Right cardiac atrium (tissue), 5 donors: ENCODE results near the gene RAP1A. TPM values are rescaled to one million over a fixed set of nuclear protein-coding genes. Genes with fewer than 3 reads are reported as not detected.
A peak's percentile ranks its signal among the peaks of the same experiment; 100 is the strongest.
"Not testable (repeated sequence)": the region's sequence is repeated elsewhere in the genome, so short reads cannot be mapped to it uniquely, and the experiment has no call there.

Source experiments
- ATAC-seq, 2 donors: fragments of 200-7000 bp; cut with Tn5 transposase; one replicate each; pipeline versions ENCODE4 v1.8.0 to v1.9.1; 2020; ENCODE audit warnings: moderate library complexity in 2 of 2, mild to moderate bottlenecking in 1 of 2
- DNase-seq, 3 donors: peaks; one replicate each; pipeline ENCODE4 v3.0.0-alpha.2; 2020
- H3K27ac ChIP-seq: one replicate; pipeline ENCODE4 v1.5.1; 2013; ENCODE audit warnings: mild to moderate bottlenecking, low read length, control low read depth, moderate library complexity
- H3K27me3 ChIP-seq: one replicate; pipeline ENCODE4 v1.6.1; 2013; ENCODE audit not compliant: control insufficient read depth, insufficient read depth
- H3K4me1 ChIP-seq: one replicate; pipeline ENCODE4 v1.6.1; 2013; ENCODE audit warnings: low read length; ENCODE audit not compliant: control insufficient read depth, insufficient read depth
- H3K4me3 ChIP-seq: one replicate; pipeline ENCODE4 v1.5.1; 2013; ENCODE audit warnings: low read length, control low read depth
- H3K9me3 ChIP-seq: one replicate; pipeline ENCODE4 v1.6.1; 2013; ENCODE audit warnings: low read length; ENCODE audit not compliant: control insufficient read depth
- WGBS: extraction: QIAGEN DNeasy Blood & Tissue Kit; methylation state at CpG from one replicate; pipeline ENCODE4 v1.1.7; 2013; 5-methylcytosine and 5-hydroxymethylcytosine counted together
- intact Hi-C, 4 donors: fragments of 100-400 bp; cut with DNase I; formaldehyde crosslinking; loops; one replicate each; pipeline versions ENCODE4 v1.11.0 to v1.14.0; 2022 to 2023
- polyA plus RNA-seq: library from polyadenylated mRNA; stranded (reverse); fragments of 200-250 nt; gene quantifications from one replicate; pipeline ENCODE4 v1.2.3, GENCODE V29; 2013
- total RNA-seq, 4 donors: library from RNA; stranded (reverse); fragmentation: NEBNext Ultra II Directional; extraction: Animal tissue kit (Norgen Biotek cat#: 25700); gene quantifications; one replicate each; pipeline ENCODE4 v1.2.1, GENCODE V29; 2021
- donor health status: healthy with polysubstance abuse.
- donor health status: DM: no; HTN: yes; CAD: no.
- donor health status: DM: no; HTN: no; CAD: no.
- donor health status: DM: no; HTN: yes; CAD: no; lungs with severe emphysema.
- donor health status: DM: yes; HTN: yes; CAD: no.

Gene RAP1A
- total and polyA plus RNA-seq, 5 donors: 104 to 128 (median 110) TPM

DNA sequence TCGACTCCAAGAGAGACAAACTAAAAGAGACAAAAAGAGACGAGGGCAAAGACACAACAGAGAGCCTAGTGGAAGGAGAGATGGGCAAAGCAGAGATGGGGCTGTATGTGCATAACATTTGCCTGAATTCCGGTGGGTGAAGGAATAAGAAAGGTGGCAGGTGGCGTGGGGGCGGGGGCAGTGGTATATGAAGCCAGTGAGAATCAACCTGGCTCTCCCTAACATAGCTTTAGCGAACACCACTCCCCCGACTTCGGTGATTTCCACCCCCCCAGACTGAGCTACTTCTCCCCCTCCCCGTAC is 118.5 kb downstream of the RAP1A start:
- ATAC-seq (no peak), DNase-seq (no peak)
- intact Hi-C loops: no loop called here
- 19% methylated on average over 9 of the region's 9 CpGs for WGBS
- H3K27ac ChIP-seq: peak overlapping the region; percentile 93
- no peaks in the 10 kb centered on the region for H3K9me3 ChIP-seq
- H3K4me3 ChIP-seq: peak overlapping the region; percentile 66
- no peaks in the 10 kb centered on the region for H3K27me3 ChIP-seq
- peaks cover 23% of the 10 kb centered on the region for H3K4me1 ChIP-seq

DNA sequence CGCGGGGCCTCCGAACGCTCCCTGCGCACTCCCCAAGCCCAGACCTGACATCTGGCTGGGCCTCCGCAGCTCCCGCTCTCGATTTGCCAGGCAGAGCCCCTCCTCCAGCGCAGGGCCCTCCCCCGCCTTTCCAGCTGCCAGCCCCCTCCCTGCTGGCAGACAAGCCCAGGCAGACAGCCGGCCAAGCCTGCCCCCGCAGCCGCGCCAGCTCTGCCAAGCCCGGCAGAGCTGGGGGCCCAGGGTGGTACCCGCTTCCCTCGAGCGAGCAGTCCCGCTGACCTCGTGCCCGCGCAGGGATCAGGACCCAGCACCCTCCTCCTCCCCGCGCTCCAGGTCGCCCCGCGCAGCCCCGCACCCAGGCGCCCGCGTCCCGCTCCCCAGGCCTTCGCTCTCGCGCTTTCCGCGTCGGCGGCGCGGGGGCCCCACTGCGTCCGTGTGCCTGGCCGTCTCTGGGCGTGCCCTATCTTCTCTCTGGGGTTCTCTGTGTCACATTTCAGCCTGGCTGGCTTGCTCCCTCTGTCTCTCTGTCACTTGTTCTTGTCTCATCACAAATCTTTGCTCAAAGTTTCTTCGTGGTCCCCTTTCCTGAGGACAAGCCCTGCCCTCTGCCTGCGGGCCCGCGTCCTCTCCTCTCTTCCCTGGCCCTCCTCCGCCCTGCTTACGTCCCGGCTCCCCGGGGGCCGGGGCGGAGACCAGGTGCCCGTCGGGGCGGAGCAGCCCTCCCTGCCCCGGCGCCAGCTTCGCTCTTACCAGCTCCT is 119.0 kb downstream of the RAP1A start:
- ATAC-seq: peak; percentile 58 to 66
- peak; percentile 82 to 94 (median 90) for DNase-seq
- Histone ChIP-seq H3K9me3 (no peaks in the 10 kb centered on the region), H3K4me3 (peak overlapping the region; percentile 66), H3K27ac (peak overlapping the region; percentile 93), H3K4me1 (peaks cover 21% of the 10 kb centered on the region), H3K27me3 (no peaks in the 10 kb centered on the region)
- intact Hi-C loops: no loop called here
- WGBS: under 1% methylated on average over 61 of the region's 61 CpGs

- WGBS: under 1% methylated on average over 59 of the region's 59 CpGs
- intact Hi-C loops: no loop called here
- peak; percentile 92 to 96 (median 94) for DNase-seq
- Histone ChIP-seq H3K27ac (peak within 1 kb of the TSS; percentile 93), H3K9me3 (no peaks in the 10 kb centered on the region), H3K4me1 (peaks cover 14% of the 10 kb centered on the region), H3K4me3 (peak within 1 kb of the TSS; percentile 66), H3K27me3 (no peaks in the 10 kb centered on the region)
- ATAC-seq: peak; percentile 90
Observed at GRCh38 chr1:111739194-111739924, 119.8 kb downstream of the RAP1A start, which contains the start of gene INKA2. INKA2 (minus strand) TSS chr1:111739395; CDS start chr1:111739242, 153 bp downstream.

GRCh38 chr1:111739925-111740765 is 120.6 kb downstream of the RAP1A start:
- ATAC-seq: peak; percentile 67 to 80
- Histone ChIP-seq H3K4me3 (peak overlapping the region; percentile 66), H3K4me1 (peaks cover 9% of the 10 kb centered on the region), H3K9me3 (no peaks in the 10 kb centered on the region), H3K27me3 (no peaks in the 10 kb centered on the region), H3K27ac (peak overlapping the region; percentile 93)
- WGBS: 2% methylated on average over 63 of the region's 63 CpGs
- intact Hi-C loops: no loop called here
- peak; percentile 85 to 91 (median 91) for DNase-seq

- not testable (repeated sequence) for H3K4me1 ChIP-seq
- 95% methylated on average over 14 of the region's 14 CpGs for WGBS
Observed at GRCh38 chr1:111742292-111742691, 122.7 kb downstream of the RAP1A start.

GRCh38 chr1:111742938-111743549 is 123.5 kb downstream of the RAP1A start:
- H3K27ac ChIP-seq: peak overlapping the region; percentile 49
- no peak for ATAC-seq
- peaks cover 8% of the 10 kb centered on the region for H3K4me1 ChIP-seq
- intact Hi-C loops: no loop called here
- no peaks in the 10 kb centered on the region for H3K27me3 ChIP-seq
- H3K9me3 ChIP-seq: no peaks in the 10 kb centered on the region
- no peak for DNase-seq
- 55% methylated on average over 5 of the region's 5 CpGs for WGBS
- H3K4me3 ChIP-seq: no peak overlapping the region

More at GRCh38 chr1:111742292-111742691, 122.7 kb downstream of the RAP1A start:
- H3K9me3 ChIP-seq, DNase-seq, intact Hi-C loops, H3K27me3 ChIP-seq, H3K27ac ChIP-seq, H3K4me3 ChIP-seq, ATAC-seq: not testable (repeated sequence)

GRCh38 chr1:111743679-111744101 is 124.1 kb downstream of the RAP1A start:
- ATAC-seq (peak; percentile 7 to 35), DNase-seq (peak in 2 of 3 donors; percentile 68 to 70)
- Histone ChIP-seq H3K4me1 (peaks cover 8% of the 10 kb centered on the region), H3K9me3 (no peaks in the 10 kb centered on the region), H3K4me3 (no peak overlapping the region), H3K27me3 (no peaks in the 10 kb centered on the region), H3K27ac (peak overlapping the region; percentile 49)
- WGBS: 24% methylated on average over 3 of the region's 3 CpGs
- intact Hi-C loops: no loop called here

GRCh38 chr1:111745675-111746613 is 126.4 kb downstream of the RAP1A start:
- Histone ChIP-seq H3K4me1 (peaks cover 8% of the 10 kb centered on the region), H3K9me3 (no peaks in the 10 kb centered on the region), H3K27me3 (no peaks in the 10 kb centered on the region), H3K27ac (peak overlapping the region; percentile 69), H3K4me3 (no peak overlapping the region)
- ATAC-seq: no peak
- WGBS: 85% methylated on average over 9 of the region's 9 CpGs
- intact Hi-C loops: loop anchor here in 1 of 4 donors (5.0 kb wide), 1 partner anchor 34 kb away; no protein-coding TSS in a partner anchor
- DNase-seq: peak in 1 of 3 donors; percentile 71

GRCh38 chr1:111746614-111746999 is 127.0 kb downstream of the RAP1A start:
- Histone ChIP-seq H3K27me3 (no peaks in the 10 kb centered on the region), H3K27ac (no peak overlapping the region), H3K9me3 (no peaks in the 10 kb centered on the region), H3K4me1 (peaks cover 8% of the 10 kb centered on the region), H3K4me3 (no peak overlapping the region)
- intact Hi-C loops: loop anchor here in 1 of 4 donors (5.0 kb wide), 1 partner anchor 34 kb away; no protein-coding TSS in a partner anchor
- DNase-seq (no peak), ATAC-seq (no peak)
- 60% methylated on average over 2 of the region's 2 CpGs for WGBS
